SU-DHL-6 (cell line): Measurements from ENCODE around the gene GRIA1.

ENCODE experiments used
- CTCF ChIP-seq: fragments of 200-600 bp; sonication (generic); IDR thresholded peaks from one replicate; pipeline ENCODE4 v1.5.1; 2017; ENCODE audit warnings: antibody characterized with exemption, mild to moderate bottlenecking, low read length, moderate library complexity; ENCODE audit not compliant: insufficient read depth, poor library complexity, severe bottlenecking
- EZH2phosphoT487 ChIP-seq: fragments of 200-600 bp; sonication (generic), shearing (Covaris generic); conservative IDR thresholded peaks from 2 replicates; pipeline ENCODE4 v1.6.1; 2018; ENCODE audit warnings: mild to moderate bottlenecking, antibody characterized with exemption, low read length, moderate library complexity, mixed read lengths

- TF ChIP-seq EZH2phosphoT487 (no peak), CTCF (no peak)
These were observed 254.3 kb downstream of the GRIA1 start for GRCh38 chr5:153744751-153745150.
